Astrocyte of the spinal cord (primary cell): ENCODE measurements around the gene GYPA.
"Not testable (repeated sequence)": the region's sequence is repeated elsewhere in the genome, so short reads cannot be mapped to it uniquely, and the experiment has no call there.

Source experiments
- DNase-seq: peaks from one replicate; pipeline ENCODE4 v3.0.0; 2011; ENCODE audit warnings: low read depth, low spot score
- H3K4me3 ChIP-seq: 2 replicates; pipeline ENCODE4 v1.5.1; 2011; ENCODE audit warnings: low read depth, mild to moderate bottlenecking, low read length, moderate library complexity
- in situ Hi-C: cut with HindIII; loops from 2 replicates; pipeline ENCODE4 v1.10.0; 2017; ENCODE audit warnings: low sequenced_read_pairs
- TF ChIP-seq, protein P1 (sequence below): IDR thresholded peaks from 2 replicates; pipeline ENCODE4 v1.5.1; 2012; ENCODE audit warnings: low read depth, mild to moderate bottlenecking, low read length, inconsistent platforms

Gene GYPA

DNA sequence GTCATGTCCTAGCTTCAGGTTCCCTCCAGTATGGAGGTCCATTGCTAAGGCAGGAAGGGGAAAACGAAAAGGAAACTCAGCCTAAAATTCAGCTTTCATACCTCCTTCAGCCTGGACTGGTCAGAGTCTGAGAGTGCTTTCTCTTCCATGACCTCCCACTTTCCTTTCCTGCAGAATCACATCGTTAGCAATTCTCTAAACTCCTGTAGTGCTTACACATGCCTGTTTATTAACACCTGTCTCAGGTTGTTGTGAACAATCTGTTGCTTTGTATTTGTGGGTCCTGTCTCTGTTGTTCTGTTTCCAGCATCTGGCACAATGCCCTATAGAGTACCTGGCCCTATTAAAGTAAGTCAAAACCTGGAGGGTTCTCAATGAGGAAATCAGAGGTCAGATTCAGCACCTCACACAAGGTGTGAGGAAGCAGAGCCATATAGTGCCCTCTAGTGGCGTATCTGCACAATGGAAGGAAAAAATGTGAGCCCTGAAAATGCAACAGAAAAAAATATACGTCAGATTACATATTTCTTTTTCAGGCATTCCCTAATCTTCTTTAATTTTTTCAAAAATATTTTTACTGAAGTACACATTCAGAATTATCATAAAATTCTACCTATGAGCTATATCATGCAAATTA lies 2.3 kb upstream of the GYPA start:
- in situ Hi-C loops, result not testable (repeated sequence)

DNA sequence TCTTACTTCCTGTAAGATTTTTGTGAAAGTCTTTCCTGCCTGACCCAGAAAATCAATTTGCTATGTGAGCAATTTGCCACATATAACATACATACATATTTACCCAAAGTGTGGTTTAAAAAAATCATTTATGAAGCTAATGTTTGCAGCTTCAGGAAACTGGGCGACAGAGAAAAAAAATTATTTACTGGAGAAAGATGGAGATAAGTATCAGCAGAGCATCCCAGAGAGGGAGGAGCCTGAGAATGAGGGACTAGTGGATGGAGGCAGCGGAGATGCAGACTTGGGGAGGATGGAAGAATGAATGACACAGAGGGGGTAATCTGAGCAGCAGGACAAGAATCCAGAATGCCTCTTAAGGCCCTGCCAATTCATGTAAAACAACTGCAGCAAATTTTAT lies 975 bp upstream of the GYPA start:
- H3K4me3 ChIP-seq, result no peak overlapping the region
- TF ChIP-seq, protein P1, sequence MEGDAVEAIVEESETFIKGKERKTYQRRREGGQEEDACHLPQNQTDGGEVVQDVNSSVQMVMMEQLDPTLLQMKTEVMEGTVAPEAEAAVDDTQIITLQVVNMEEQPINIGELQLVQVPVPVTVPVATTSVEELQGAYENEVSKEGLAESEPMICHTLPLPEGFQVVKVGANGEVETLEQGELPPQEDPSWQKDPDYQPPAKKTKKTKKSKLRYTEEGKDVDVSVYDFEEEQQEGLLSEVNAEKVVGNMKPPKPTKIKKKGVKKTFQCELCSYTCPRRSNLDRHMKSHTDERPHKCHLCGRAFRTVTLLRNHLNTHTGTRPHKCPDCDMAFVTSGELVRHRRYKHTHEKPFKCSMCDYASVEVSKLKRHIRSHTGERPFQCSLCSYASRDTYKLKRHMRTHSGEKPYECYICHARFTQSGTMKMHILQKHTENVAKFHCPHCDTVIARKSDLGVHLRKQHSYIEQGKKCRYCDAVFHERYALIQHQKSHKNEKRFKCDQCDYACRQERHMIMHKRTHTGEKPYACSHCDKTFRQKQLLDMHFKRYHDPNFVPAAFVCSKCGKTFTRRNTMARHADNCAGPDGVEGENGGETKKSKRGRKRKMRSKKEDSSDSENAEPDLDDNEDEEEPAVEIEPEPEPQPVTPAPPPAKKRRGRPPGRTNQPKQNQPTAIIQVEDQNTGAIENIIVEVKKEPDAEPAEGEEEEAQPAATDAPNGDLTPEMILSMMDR, result no peak
- DNase-seq, result no peak
- in situ Hi-C loops, result no loop called here

More for the DNA sequence above, 2.3 kb upstream of the GYPA start:
- not testable (repeated sequence) for H3K4me3 ChIP-seq
- peak; percentile 6 for DNase-seq
- TF ChIP-seq, protein P1, result peak; percentile 64

DNA sequence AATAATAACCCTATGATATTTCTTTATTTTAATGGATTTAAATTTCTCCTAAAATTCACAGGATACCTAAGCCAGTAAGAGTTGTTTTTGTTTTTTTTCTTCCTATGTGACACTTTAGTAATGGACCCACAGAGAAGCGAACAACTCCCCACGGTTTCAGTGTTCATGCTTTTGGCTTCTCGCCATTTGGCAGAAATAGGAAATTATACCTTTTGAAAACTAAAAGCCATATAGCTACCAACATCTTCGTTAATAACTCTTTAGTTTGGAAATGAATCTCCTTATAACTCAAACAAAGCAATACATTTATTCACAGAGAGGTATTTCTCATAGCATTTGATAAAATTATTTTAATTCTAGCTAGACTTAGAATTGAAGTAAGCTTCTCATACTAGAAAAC lies 527 bp downstream of the GYPA start:
- DNase-seq, H3K4me3 ChIP-seq, in situ Hi-C loops: not testable (repeated sequence)

DNA sequence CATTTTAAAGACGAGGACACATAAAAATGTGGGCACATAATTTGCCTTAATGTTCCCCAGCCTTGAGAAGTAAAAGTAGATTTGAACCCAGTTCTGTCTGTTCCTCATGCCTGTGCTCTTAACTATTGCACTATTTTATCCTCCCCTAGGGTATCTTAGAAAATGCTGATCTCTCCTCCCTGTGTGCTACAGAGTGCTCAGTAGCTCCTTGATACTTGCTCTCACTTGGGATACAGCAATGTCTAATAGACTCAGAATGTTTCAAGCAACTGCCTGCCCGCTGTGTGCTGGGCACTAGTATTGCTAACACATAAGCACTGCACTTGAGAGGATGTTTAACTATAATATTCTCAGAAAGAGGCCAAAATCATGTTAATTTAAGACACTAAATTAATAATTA lies 971 bp downstream of the GYPA start:
- H3K4me3 ChIP-seq, in situ Hi-C loops, DNase-seq: not testable (repeated sequence)

DNA sequence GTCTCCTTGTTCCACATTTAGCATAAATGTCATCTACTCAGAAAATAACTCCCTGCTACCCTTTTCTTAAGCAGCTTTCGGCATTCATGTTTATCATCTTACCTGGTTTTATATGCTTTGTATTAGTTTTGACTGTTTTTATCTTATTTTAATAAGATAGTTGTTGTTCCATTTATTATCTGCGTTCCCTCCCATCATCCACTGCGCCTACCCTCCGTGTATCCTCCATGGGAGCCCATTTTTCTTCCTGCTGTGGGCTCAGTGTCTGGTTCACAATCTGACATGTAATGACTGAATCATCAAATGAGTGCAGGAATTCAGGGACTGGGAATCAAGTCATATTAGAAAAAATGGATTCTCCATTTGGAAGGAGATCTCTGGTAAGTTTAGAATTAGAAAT lies 2.3 kb downstream of the GYPA start:
- H3K4me3 ChIP-seq, DNase-seq, in situ Hi-C loops: not testable (repeated sequence)

DNA sequence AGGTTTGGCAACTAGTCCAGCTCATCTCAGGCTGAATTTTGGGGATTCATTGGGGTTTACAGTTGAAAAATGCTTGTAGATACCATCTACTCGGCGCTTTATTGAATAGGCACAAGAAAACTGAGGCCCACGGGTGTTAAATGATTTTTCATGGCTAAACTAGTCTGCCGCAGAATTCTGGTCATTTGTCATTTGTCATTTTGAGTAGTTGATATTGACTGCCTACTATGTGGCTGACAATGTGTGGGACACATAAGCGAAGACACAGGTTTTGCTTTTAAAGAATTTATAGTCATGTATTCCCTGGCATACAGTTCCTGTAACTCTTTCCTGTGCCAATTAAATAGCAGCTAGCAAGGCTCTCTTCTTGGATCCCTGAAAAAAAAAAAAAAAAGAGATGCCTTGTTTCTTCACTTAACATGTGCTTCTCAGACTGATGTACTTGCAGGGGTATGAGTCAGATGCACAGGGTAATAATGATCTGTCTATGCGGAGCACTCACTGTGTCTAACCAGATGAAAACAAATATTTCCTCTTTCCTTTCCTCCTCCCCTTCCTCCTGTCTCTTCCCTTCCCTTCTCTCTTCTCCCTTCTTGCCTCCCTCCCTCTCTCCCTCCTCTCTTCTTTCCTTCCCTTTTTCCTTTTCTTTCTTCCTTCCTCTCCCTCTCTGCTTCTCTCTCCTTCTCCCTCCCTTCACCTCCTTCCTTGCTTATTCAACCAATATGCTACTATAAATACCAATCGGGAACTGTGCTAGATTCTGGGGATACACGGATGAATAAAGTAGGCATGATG lies 3.2 kb downstream of the GYPA start:
- H3K4me3 ChIP-seq, in situ Hi-C loops, DNase-seq: not testable (repeated sequence)

DNA sequence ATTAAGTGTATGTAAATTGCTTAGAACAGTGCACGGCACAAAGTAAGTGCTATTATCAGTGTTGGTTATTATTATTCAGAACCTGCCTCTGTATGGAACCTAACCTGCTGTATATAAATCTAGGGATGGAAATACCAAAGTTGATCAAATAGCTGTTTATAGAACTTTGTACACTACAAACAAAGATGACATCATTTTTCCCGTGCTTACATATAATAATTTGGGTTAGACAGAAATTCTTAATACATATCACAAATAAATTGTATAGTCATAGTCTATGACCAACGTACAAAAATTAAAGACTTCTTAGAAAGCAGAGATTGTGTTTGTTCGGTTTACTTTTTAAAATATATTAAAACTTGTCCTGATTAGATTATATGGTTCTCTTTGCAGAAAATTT lies 4.3 kb downstream of the GYPA start:
- in situ Hi-C loops, H3K4me3 ChIP-seq, DNase-seq: not testable (repeated sequence)

DNA sequence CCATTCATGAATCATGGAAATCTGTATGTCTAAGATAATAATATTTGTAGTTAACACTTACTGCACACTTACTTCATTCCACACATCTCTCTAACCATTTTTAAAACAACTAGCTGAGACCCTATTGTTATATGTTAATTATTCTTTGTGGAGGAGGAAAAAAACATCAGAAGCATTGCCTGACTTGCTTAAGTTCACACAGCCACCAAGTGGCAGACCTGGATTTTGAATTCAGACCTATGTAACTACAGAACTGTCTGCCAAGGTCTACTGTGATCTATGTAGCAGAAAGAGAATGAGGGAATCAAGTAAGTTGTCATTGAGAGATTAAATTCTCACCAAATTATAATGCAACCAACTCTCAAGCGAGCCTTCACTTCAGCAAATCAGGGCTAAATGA lies 10.4 kb downstream of the GYPA start:
- in situ Hi-C loops, H3K4me3 ChIP-seq, DNase-seq: not testable (repeated sequence)

DNA sequence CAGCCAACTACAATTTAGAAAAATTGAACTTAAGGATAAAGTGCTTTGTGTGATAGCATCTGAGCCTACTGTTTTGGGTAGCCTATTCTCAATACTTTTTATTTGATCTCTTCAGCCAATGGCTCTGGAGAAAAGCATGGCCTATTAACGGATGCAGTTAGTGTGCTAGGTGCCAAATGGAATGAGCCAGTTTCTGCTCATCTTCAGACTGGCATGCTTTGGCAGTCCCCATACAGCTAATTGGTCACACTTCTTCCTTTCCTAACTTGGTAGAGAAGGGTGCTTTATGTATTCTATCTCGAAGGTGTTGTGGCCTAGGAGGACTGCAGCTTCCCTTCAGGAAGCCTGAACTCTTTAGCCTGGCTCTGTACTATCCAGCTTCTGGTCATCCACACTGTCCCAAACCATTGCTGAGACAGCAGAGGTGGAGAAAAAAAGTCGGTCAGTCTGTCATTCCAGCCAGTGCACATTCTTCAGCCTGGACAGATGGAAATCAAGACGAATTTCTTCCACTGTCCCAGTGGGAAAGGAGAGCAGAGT lies 11.1 kb downstream of the GYPA start:
- H3K4me3 ChIP-seq, in situ Hi-C loops, DNase-seq: not testable (repeated sequence)

DNA sequence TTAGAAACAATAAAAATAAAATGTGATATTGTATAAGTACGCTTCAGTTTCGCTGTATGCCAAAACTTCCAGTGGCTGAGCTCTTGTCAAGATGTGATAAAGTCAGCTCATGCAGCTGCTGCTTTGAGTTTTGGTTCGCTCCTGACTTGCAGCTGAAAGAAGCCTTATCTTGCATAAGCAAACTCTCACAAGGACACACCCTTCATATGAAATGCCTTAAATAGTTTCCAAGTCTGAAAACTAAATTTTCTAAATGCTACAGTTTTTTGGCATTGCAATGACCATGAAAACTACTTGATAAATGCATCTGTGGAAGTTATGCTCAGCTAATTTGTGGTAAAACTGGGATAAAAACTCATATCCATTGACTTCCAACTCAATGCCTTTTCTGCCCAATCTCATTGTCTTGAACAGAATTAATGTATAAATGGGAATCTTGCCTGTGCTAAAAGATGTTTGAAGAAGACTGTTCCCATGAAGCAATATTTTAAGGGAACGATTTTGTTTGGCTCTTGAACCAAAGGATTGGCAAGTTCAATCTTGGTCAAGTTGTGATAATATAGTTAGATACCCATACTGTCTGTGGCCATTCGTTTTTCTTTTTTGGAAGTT lies 11.7 kb downstream of the GYPA start:
- H3K4me3 ChIP-seq, DNase-seq, in situ Hi-C loops: not testable (repeated sequence)

DNA sequence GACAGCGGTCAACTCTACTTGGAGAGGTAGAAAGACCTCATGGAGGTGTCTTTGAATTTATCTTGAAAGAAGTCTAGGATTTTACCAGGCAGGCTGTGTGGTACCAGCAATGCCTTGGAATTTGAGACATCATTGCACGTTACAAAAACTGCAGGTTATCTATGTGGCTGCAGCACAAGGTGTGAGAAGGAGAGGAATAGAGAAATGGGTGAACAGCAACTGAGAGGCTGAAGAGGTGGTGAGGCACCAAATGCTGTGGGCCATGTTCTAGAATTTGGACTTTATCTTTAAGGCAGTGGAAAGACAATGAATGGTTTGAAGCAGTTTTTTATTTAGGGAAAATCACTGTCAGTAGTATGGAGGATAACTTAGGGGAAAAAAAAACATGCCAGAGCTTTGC lies 15.4 kb downstream of the GYPA start:
- in situ Hi-C loops, H3K4me3 ChIP-seq, DNase-seq: not testable (repeated sequence)

DNA sequence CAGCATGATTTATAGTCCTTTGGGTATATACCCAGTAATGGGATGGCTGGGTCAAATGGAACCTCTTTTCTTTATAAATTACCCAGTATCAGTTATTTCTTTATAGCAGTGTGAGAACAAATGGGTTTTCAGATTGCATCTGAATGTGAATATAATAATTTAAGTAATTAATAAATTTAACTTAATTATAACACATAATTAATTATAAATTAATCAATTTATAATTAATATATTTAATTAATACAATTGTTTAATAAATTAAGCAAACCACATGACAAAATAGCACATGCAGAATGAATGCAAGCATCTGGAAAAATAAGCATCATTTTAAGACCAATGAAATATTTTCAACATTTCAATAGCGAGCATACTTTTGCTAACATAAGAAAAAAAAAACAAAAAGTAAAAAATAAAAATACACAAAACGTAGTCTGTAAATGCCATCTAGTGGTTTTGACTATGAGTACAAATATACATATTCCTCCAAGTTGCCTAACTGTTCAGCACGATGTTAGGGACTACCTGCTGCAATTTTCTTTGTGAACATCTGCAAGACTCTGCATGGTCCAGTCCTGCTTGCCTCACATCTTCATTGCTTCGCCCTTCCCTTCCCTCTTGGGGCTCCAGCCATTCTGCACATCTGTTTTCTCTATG lies 16.4 kb downstream of the GYPA start:
- H3K4me3 ChIP-seq, DNase-seq, in situ Hi-C loops: not testable (repeated sequence)

DNA sequence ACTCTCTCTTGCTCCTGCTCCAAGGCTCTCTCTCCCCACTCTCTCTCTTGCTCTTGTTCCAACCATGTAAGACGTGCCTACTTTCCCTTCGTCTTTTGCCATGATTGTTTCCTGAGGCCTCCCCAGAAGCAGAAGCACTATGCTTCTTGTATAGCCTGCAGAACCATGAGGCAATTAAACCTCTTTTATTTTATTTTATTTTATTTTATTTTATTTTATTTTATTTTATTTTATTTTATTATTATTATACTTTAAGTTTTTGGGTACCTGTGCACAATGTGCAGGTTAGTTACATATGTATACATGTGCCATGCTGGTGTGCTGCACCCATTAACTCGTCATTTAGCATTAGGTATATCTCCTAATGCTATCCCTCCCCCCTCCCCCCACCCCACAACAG lies 17.2 kb downstream of the GYPA start:
- H3K4me3 ChIP-seq, DNase-seq, in situ Hi-C loops: not testable (repeated sequence)

DNA sequence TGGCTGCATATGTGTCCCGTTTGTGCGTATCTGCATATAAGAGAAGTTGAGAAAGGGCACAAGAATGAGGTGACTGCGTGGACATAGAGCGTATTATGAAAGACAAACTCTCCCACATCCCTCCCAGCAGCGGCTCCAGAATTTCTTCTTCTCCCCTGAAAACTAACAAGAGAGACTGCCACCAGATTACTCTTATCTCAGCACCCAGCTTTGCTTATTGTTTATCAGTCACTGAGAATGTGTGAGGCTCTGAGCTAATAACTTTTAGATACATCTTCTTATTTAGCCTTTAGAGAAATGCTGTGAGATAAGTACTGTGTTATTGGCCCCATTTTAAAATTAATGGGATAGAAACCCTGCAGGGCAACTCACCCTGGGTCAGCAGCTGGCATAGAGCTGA lies 20.8 kb downstream of the GYPA start:
- DNase-seq, in situ Hi-C loops: not testable (repeated sequence)

More for the DNA sequence above, 20.8 kb downstream of the GYPA start:
- H3K4me3 ChIP-seq, result not testable (repeated sequence)
